Trophoblast cell (in vitro differentiated cells and primary cell): ENCODE measurements around the gene LCA5L.

Experiments
- DNase-seq, 2 donors: peaks; one replicate each; pipeline ENCODE4 v3.0.0-alpha.2; 2016
- H2AFZ ChIP-seq: 2 replicates; pipeline ENCODE4 v1.6.1; 2013; ENCODE audit warnings: low read length, moderate library complexity, mild to moderate bottlenecking; ENCODE audit not compliant: insufficient read depth, poor library complexity
- H2AK5ac ChIP-seq: 2 replicates; pipeline ENCODE4 v1.6.1; 2013; ENCODE audit warnings: mild to moderate bottlenecking, low read length
- H2BK120ac ChIP-seq: 2 replicates; pipeline ENCODE4 v1.6.1; 2013; ENCODE audit warnings: low read length, mild to moderate bottlenecking, moderate library complexity; ENCODE audit not compliant: insufficient read depth, poor library complexity
- H2BK12ac ChIP-seq: 2 replicates; pipeline ENCODE4 v1.6.1; 2013; ENCODE audit warnings: mild to moderate bottlenecking, low read length, moderate library complexity
- H2BK5ac ChIP-seq: 2 replicates; pipeline ENCODE4 v1.6.1; 2013; ENCODE audit warnings: low read length, low read depth, moderate library complexity, mild to moderate bottlenecking; ENCODE audit not compliant: poor library complexity
- H3K14ac ChIP-seq: 2 replicates; pipeline ENCODE4 v1.6.1; 2013; ENCODE audit warnings: mild to moderate bottlenecking, low read length
- H3K18ac ChIP-seq: 2 replicates; pipeline ENCODE4 v1.6.1; 2013; ENCODE audit warnings: mild to moderate bottlenecking, low read length
- H3K23ac ChIP-seq: 2 replicates; pipeline ENCODE4 v1.6.1; 2013; ENCODE audit warnings: low read length
- H3K27ac ChIP-seq: 2 replicates; pipeline ENCODE4 v1.5.1; 2013; ENCODE audit warnings: low read depth, mild to moderate bottlenecking, inconsistent platforms, low read length, moderate library complexity
- H3K27me3 ChIP-seq: 2 replicates; pipeline ENCODE4 v1.6.1; 2013; ENCODE audit warnings: inconsistent platforms, mild to moderate bottlenecking, low read length, moderate library complexity; ENCODE audit not compliant: insufficient read depth
- H3K36me3 ChIP-seq, 2 experiments: 1 replicate in 1 of 2; 2 replicates in 1 of 2; pipeline ENCODE4 v1.6.1; 2013; ENCODE audit warnings: low read length in 2 of 2, mild to moderate bottlenecking in 2 of 2, moderate library complexity in 1 of 2; ENCODE audit not compliant: insufficient read depth in 2 of 2, control insufficient read depth in 1 of 2
- H3K4ac ChIP-seq: 2 replicates; pipeline ENCODE4 v1.6.1; 2013; ENCODE audit warnings: low read depth, mild to moderate bottlenecking, low read length, moderate library complexity
- H3K4me1 ChIP-seq, 2 experiments: 1 replicate in 1 of 2; 2 replicates in 1 of 2; pipeline ENCODE4 v1.6.1; 2013; ENCODE audit warnings: low read length in 2 of 2, mild to moderate bottlenecking in 2 of 2, moderate library complexity in 1 of 2; ENCODE audit not compliant: insufficient read depth in 2 of 2, control insufficient read depth in 1 of 2
- H3K4me2 ChIP-seq: 2 replicates; pipeline ENCODE4 v1.6.1; 2013; ENCODE audit warnings: inconsistent platforms, mild to moderate bottlenecking, low read length, moderate library complexity
- H3K4me3 ChIP-seq: 2 replicates; pipeline ENCODE4 v1.5.1; 2013; ENCODE audit warnings: mild to moderate bottlenecking, low read depth, low read length, inconsistent platforms
- H3K79me1 ChIP-seq: one replicate; pipeline ENCODE4 v1.6.1; 2013; ENCODE audit warnings: low read length
- H3K79me2 ChIP-seq: 2 replicates; pipeline ENCODE4 v1.6.1; 2013; ENCODE audit warnings: low read length, mild to moderate bottlenecking; ENCODE audit not compliant: control insufficient read depth, insufficient read depth, poor library complexity
- H3K9ac ChIP-seq: 2 replicates; pipeline ENCODE4 v1.6.1; 2013; ENCODE audit warnings: mild to moderate bottlenecking, low read length
- H3K9me3 ChIP-seq: 2 replicates; pipeline ENCODE4 v1.6.1; 2013; ENCODE audit warnings: low read depth, mild to moderate bottlenecking, control low read depth, inconsistent platforms, low read length; ENCODE audit not compliant: insufficient read depth
- H4K12ac ChIP-seq: 2 replicates; pipeline ENCODE4 v1.6.1; 2013; ENCODE audit warnings: low read depth, mild to moderate bottlenecking, low read length, moderate library complexity
- H4K8ac ChIP-seq: 2 replicates; pipeline ENCODE4 v1.6.1; 2013; ENCODE audit warnings: low read depth, mild to moderate bottlenecking, low read length, moderate library complexity
- H4K91ac ChIP-seq: one replicate; pipeline ENCODE4 v1.6.1; 2013; ENCODE audit warnings: low read depth, mild to moderate bottlenecking, low read length, moderate library complexity
- WGBS: extraction: QIAGEN DNeasy Blood & Tissue Kit; methylation state at CpG from one replicate; pipeline ENCODE4 v1.1.7; 2013; ENCODE audit warnings: missing lambda C conversion rate; ENCODE audit not compliant: insufficient read length, insufficient coverage; ENCODE audit errors: extremely low coverage; 5-methylcytosine and 5-hydroxymethylcytosine counted together

LCA5L gene

GRCh38 chr21:39474611-39475010 lies 29.0 kb upstream of the LCA5L start:
- Histone ChIP-seq H3K9me3 (peaks cover 4% of the 10 kb centered on the region), H3K4me3 (no peak overlapping the region), H2BK120ac (no peak overlapping the region), H3K9ac (no peak overlapping the region), H2BK12ac (no peak overlapping the region), H2BK5ac (no peak overlapping the region), H3K79me2 (no peaks in the 10 kb centered on the region), H4K8ac (no peak overlapping the region), H3K27me3 (no peaks in the 10 kb centered on the region), H3K18ac (no peak overlapping the region), H3K27ac (no peak overlapping the region), H2AFZ (no peak overlapping the region), H3K79me1 (no peaks in the 10 kb centered on the region), H3K4me1 (no peaks in the 10 kb centered on the region), H4K12ac (no peak overlapping the region), H3K23ac (no peak overlapping the region), H3K14ac (no peak overlapping the region), H3K4ac (no peak overlapping the region), H4K91ac (no peak overlapping the region), H3K4me2 (no peak overlapping the region), H2AK5ac (no peak overlapping the region), H3K36me3 (no peaks in the 10 kb centered on the region)
- WGBS, result no CpG with 5 or more reads among the region's 2 CpGs
- no peak for DNase-seq

DNA sequence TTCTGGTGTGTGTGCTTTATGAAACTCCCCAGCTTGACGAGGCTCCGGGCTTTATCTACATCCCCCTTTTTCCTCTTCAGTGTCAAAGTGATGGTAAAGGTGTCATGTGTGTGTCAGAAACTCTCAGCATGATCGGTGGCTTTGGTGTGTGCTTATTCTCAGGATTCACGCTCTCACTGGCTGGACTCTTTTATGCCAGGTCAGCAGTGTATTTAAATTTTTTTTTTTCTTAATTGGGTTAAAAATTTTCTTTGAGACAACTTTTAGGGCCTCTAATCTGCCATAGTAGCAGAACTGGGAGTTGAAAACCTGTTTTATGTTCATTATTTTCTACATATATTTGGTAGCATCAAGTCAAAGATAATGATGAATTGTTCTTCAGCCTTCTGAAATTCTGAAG lies 27.2 kb upstream of the LCA5L start:
- H3K23ac ChIP-seq, result no peak overlapping the region
- H3K79me1 ChIP-seq, result no peaks in the 10 kb centered on the region
- H3K4me3 ChIP-seq, result no peak overlapping the region
- no peaks in the 10 kb centered on the region for H3K79me2 ChIP-seq
- no peak overlapping the region for H3K27ac ChIP-seq
- H3K36me3 ChIP-seq, result no peaks in the 10 kb centered on the region
- H3K27me3 ChIP-seq, result no peaks in the 10 kb centered on the region
- no peak overlapping the region for H2BK5ac ChIP-seq
- H4K8ac ChIP-seq, result no peak overlapping the region
- H2BK12ac ChIP-seq, result no peak overlapping the region
- no peak for DNase-seq
- no peaks in the 10 kb centered on the region for H3K9me3 ChIP-seq
- no peak overlapping the region for H3K18ac ChIP-seq
- no peak overlapping the region for H2AFZ ChIP-seq
- H4K12ac ChIP-seq, result no peak overlapping the region
- no peak overlapping the region for H2AK5ac ChIP-seq
- H3K9ac ChIP-seq, result no peak overlapping the region
- no peak overlapping the region for H3K4ac ChIP-seq
- no peaks in the 10 kb centered on the region for H3K4me1 ChIP-seq
- H4K91ac ChIP-seq, result no peak overlapping the region
- no peak overlapping the region for H3K14ac ChIP-seq
- no peak overlapping the region for H3K4me2 ChIP-seq
- H2BK120ac ChIP-seq, result no peak overlapping the region
- WGBS, result no CpG with 5 or more reads among the region's 4 CpGs

GRCh38 chr21:39471598-39471997 lies 26.0 kb upstream of the LCA5L start:
- Histone ChIP-seq H3K4ac (no peak overlapping the region), H3K4me1 (no peaks in the 10 kb centered on the region), H3K14ac (no peak overlapping the region), H3K9ac (no peak overlapping the region), H4K12ac (no peak overlapping the region), H3K4me2 (no peak overlapping the region), H2BK5ac (no peak overlapping the region), H2AFZ (no peak overlapping the region), H3K79me1 (no peaks in the 10 kb centered on the region), H4K8ac (no peak overlapping the region), H2AK5ac (no peak overlapping the region), H3K27ac (no peak overlapping the region), H3K36me3 (no peaks in the 10 kb centered on the region), H3K9me3 (no peaks in the 10 kb centered on the region), H3K4me3 (no peak overlapping the region), H3K18ac (no peak overlapping the region), H4K91ac (no peak overlapping the region), H3K27me3 (no peaks in the 10 kb centered on the region), H2BK12ac (no peak overlapping the region), H3K23ac (no peak overlapping the region), H3K79me2 (no peaks in the 10 kb centered on the region), H2BK120ac (no peak overlapping the region)
- DNase-seq, result no peak
- no CpG with 5 or more reads among the region's 3 CpGs for WGBS

DNA sequence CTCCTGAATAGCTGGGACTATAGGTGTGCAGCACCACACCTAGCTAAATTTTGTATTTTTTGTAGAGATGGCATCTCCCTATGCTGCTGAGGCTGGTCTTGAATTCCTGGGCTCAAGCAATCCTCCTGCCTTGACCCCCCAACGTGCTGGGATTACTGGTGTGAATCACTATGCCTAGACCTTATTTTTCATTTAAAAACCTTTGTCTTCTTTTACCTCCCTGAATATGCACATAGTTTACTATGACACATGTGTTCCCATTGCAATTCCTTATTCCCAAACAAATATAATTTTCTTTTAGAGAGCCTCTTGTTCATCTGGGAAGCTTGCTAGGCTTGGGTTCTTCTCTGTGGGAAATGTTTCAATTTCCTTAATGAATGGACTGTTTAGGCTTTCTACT lies 23.0 kb upstream of the LCA5L start:
- no peak overlapping the region for H3K4ac ChIP-seq
- DNase-seq, result no peak
- no peak overlapping the region for H2AK5ac ChIP-seq
- H3K4me3 ChIP-seq, result no peak overlapping the region
- WGBS, result no CpG with 5 or more reads among the region's 1 CpG
- H2BK120ac ChIP-seq, result no peak overlapping the region
- H3K14ac ChIP-seq, result no peak overlapping the region
- no peak overlapping the region for H4K8ac ChIP-seq
- H3K4me1 ChIP-seq, result no peaks in the 10 kb centered on the region
- H3K79me2 ChIP-seq, result no peaks in the 10 kb centered on the region
- no peak overlapping the region for H3K18ac ChIP-seq
- no peaks in the 10 kb centered on the region for H3K27me3 ChIP-seq
- H4K91ac ChIP-seq, result no peak overlapping the region
- no peak overlapping the region for H2BK12ac ChIP-seq
- H3K4me2 ChIP-seq, result no peak overlapping the region
- no peak overlapping the region for H3K27ac ChIP-seq
- H3K36me3 ChIP-seq, result no peaks in the 10 kb centered on the region
- H2BK5ac ChIP-seq, result no peak overlapping the region
- no peak overlapping the region for H3K9ac ChIP-seq
- no peak overlapping the region for H3K23ac ChIP-seq
- H3K79me1 ChIP-seq, result no peaks in the 10 kb centered on the region
- no peaks in the 10 kb centered on the region for H3K9me3 ChIP-seq
- no peak overlapping the region for H4K12ac ChIP-seq
- no peak overlapping the region for H2AFZ ChIP-seq
